HG03460 (cell line): Measurements from ENCODE around the gene LGALS4.
"Not testable (repeated sequence)": the region's sequence is repeated elsewhere in the genome, so short reads cannot be mapped to it uniquely, and the experiment has no call there.

Experiments used
- ATAC-seq: cut with Tn5 transposase; IDR thresholded peaks from one replicate; pipeline ENCODE4 v1.9.1; 2021; ENCODE audit not compliant: unreplicated experiment

The LGALS4 gene

GRCh38 chr19:38800577-38801347 lies 12.0 kb downstream of the LGALS4 start:
- no peak for ATAC-seq

GRCh38 chr19:38799104-38799503 lies 13.6 kb downstream of the LGALS4 start:
- no peak for ATAC-seq

GRCh38 chr19:38797781-38798180 lies 15.0 kb downstream of the LGALS4 start:
- ATAC-seq: not testable (repeated sequence)

- ATAC-seq: no peak
Observed at GRCh38 chr19:38796154-38796553, 16.6 kb downstream of the LGALS4 start.

GRCh38 chr19:38795549-38795948 lies 17.2 kb downstream of the LGALS4 start:
- no peak for ATAC-seq

GRCh38 chr19:38793671-38794070 lies 19.1 kb downstream of the LGALS4 start:
- no peak for ATAC-seq

- no peak for ATAC-seq
Observed at GRCh38 chr19:38793177-38793576, 19.6 kb downstream of the LGALS4 start.

GRCh38 chr19:38792250-38793111 lies 20.3 kb downstream of the LGALS4 start:
- no peak for ATAC-seq

- ATAC-seq: peak; percentile 73
Observed at GRCh38 chr19:38791451-38792064, 21.2 kb downstream of the LGALS4 start.

- not testable (repeated sequence) for ATAC-seq
Observed at GRCh38 chr19:38790507-38791403, 22.0 kb downstream of the LGALS4 start.

GRCh38 chr19:38788478-38789243 lies 24.1 kb downstream of the LGALS4 start, which contains the start of gene LGALS7B:
LGALS7B (plus strand) TSS chr19:38789200; CDS start chr19:38789227, 27 bp downstream.
- no peak for ATAC-seq

GRCh38 chr19:38786572-38787265 lies 26.0 kb downstream of the LGALS4 start:
- ATAC-seq: no peak

- not testable (repeated sequence) for ATAC-seq
Observed at GRCh38 chr19:38786061-38786460, 26.7 kb downstream of the LGALS4 start.

GRCh38 chr19:38785187-38785699 lies 27.5 kb downstream of the LGALS4 start:
- no peak for ATAC-seq

- ATAC-seq: no peak
Observed at GRCh38 chr19:38784224-38784623, 28.5 kb downstream of the LGALS4 start.

- not testable (repeated sequence) for ATAC-seq
Observed at GRCh38 chr19:38782212-38782611, 30.5 kb downstream of the LGALS4 start.

GRCh38 chr19:38781058-38781457 lies 31.7 kb downstream of the LGALS4 start:
- ATAC-seq: no peak

GRCh38 chr19:38780443-38780842 lies 32.3 kb downstream of the LGALS4 start:
- no peak for ATAC-seq

GRCh38 chr19:38778733-38779132 lies 34.0 kb downstream of the LGALS4 start:
- ATAC-seq: no peak
